ENCODE results near the gene ASIC2. TPM values are rescaled to one million over a fixed set of nuclear protein-coding genes. Genes with fewer than 3 reads are reported as not detected.
"Not testable (repeated sequence)": the region's sequence is repeated elsewhere in the genome, so short reads cannot be mapped to it uniquely, and the experiment has no call there.

ASIC2 gene
- total RNA-seq, 1 donor from 2014 or later: not detected

DNA sequence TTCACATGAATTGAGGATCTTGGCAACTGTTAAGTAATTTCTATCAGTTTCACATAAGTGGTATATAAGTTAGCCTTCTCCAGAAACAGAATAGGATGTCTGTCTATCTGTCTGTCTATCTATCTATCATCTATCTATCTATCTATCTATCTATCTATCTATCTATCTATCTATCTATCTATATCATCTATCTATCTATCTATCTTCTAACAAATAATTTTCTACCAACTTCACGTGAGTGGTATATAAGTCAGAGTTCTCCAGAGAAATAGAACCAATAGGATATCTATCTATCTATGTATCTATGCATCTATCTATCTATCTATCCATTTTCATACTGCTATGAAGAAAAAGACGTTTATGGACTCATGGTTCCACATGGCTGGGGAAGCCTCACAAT is 312.9 kb downstream of the ASIC2 start:
- no peak for DNase-seq (ENCODE audit: extremely low spot score in 2 of 2)
- Histone ChIP-seq H3K4me1 (peaks cover 12% of the 10 kb centered on the region), H3K4me3 (no peak overlapping the region), H3K36me3 (no peaks in the 10 kb centered on the region), H3K27me3 (no peaks in the 10 kb centered on the region), H3K27ac (no peak overlapping the region), H3K9me3 (no peaks in the 10 kb centered on the region)
- intact Hi-C loops (cut with DNase I): no loop called here
- TF ChIP-seq, protein P1, sequence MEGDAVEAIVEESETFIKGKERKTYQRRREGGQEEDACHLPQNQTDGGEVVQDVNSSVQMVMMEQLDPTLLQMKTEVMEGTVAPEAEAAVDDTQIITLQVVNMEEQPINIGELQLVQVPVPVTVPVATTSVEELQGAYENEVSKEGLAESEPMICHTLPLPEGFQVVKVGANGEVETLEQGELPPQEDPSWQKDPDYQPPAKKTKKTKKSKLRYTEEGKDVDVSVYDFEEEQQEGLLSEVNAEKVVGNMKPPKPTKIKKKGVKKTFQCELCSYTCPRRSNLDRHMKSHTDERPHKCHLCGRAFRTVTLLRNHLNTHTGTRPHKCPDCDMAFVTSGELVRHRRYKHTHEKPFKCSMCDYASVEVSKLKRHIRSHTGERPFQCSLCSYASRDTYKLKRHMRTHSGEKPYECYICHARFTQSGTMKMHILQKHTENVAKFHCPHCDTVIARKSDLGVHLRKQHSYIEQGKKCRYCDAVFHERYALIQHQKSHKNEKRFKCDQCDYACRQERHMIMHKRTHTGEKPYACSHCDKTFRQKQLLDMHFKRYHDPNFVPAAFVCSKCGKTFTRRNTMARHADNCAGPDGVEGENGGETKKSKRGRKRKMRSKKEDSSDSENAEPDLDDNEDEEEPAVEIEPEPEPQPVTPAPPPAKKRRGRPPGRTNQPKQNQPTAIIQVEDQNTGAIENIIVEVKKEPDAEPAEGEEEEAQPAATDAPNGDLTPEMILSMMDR (IDR thresholded peaks at IDR 0.05): no peak
- TF ChIP-seq POLR2A (IDR thresholded peaks at IDR 0.05) (no peak), POLR2AphosphoS5 (IDR thresholded peaks at IDR 0.05; ENCODE audit: insufficient read depth in 1 of 2, low read depth in 1 of 2) (no peak)

DNA sequence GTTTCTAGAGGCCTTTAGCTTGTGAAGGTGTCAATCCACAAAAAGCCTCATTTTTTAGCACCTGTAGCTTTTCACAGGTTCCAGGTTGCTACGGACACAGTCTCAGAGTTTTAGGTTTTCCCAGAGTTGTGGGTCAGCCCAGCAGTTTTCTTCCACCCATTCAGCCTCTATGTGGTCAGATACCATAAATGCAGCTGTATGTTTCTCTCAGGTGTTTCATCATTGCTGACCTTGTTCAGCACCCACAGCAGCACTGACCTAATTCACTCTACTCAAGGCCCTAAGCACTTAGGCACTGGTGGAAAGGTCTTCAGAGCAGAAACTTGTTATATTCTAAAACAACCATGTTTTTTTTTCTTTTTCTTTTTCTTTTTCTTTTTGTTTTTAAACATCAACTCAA is 316.5 kb downstream of the ASIC2 start:
- no peaks in the 10 kb centered on the region for H3K36me3 ChIP-seq
- no peaks in the 10 kb centered on the region for H3K27me3 ChIP-seq
- no peaks in the 10 kb centered on the region for H3K9me3 ChIP-seq
- TF ChIP-seq, protein P1 (IDR thresholded peaks at IDR 0.05): no peak
- TF ChIP-seq POLR2A (IDR thresholded peaks at IDR 0.05) (no peak), POLR2AphosphoS5 (IDR thresholded peaks at IDR 0.05; ENCODE audit: insufficient read depth in 1 of 2, low read depth in 1 of 2) (no peak)
- no peaks in the 10 kb centered on the region for H3K4me1 ChIP-seq
- DNase-seq (ENCODE audit: extremely low spot score in 2 of 2): no peak
- H3K27ac ChIP-seq: no peak overlapping the region
- intact Hi-C loops (cut with DNase I): no loop called here
- H3K4me3 ChIP-seq: no peak overlapping the region

DNA sequence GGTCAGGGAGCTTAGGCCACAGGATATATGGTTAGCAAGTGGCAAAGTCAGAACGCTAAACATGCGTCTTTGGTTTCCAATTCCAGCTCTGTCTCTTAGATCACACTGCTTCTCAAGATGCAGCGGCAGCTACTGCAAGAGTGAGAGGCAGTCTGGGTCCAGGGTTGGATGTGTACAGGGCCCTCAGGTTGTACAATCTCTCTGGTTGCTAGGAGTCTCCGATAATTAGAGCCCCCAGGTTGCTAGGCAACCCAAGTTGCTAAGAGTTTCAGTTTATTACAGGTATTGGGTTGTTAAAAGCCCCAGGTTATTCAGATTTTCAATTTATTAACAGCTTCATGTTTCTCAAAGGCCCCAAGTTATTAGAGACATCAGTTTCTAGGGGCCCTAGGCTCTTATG is 317.0 kb downstream of the ASIC2 start:
- DNase-seq (ENCODE audit: extremely low spot score in 2 of 2): no peak
- Histone ChIP-seq H3K4me1 (no peaks in the 10 kb centered on the region), H3K36me3 (no peaks in the 10 kb centered on the region), H3K27ac (no peak overlapping the region), H3K4me3 (no peak overlapping the region), H3K9me3 (no peaks in the 10 kb centered on the region), H3K27me3 (no peaks in the 10 kb centered on the region)
- intact Hi-C loops (cut with DNase I): no loop called here
- TF ChIP-seq, protein P1 (IDR thresholded peaks at IDR 0.05): no peak
- no peak for TF ChIP-seq POLR2AphosphoS5 (IDR thresholded peaks at IDR 0.05; ENCODE audit: insufficient read depth in 1 of 2, low read depth in 1 of 2)
- no peak for TF ChIP-seq POLR2A (IDR thresholded peaks at IDR 0.05)

DNA sequence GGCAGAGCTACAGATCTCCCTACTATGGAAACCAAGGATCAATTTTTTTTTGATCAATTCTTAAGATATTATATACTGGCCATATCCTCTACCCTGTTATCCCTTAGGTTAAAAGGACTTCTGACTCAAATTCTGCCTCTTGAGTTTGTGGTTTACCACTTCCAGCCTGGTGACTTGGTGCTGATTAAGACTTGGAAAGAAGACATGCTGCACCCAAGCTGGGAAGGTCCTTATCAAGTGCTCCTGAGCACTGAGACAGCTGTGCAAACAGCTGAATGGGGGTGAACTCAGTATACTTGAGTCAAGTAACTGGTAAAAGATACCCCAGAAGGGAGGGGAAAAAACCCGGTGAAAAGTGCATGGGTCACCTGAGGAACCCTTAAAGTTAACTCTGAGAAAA is 321.9 kb downstream of the ASIC2 start:
- H3K27ac ChIP-seq: no peak overlapping the region
- H3K4me3 ChIP-seq: no peak overlapping the region
- intact Hi-C loops (cut with DNase I): no loop called here
- no peaks in the 10 kb centered on the region for H3K36me3 ChIP-seq
- no peaks in the 10 kb centered on the region for H3K9me3 ChIP-seq
- no peaks in the 10 kb centered on the region for H3K4me1 ChIP-seq
- TF ChIP-seq POLR2A (IDR thresholded peaks at IDR 0.05) (no peak), POLR2AphosphoS5 (IDR thresholded peaks at IDR 0.05; ENCODE audit: insufficient read depth in 1 of 2, low read depth in 1 of 2) (no peak)
- TF ChIP-seq, protein P1 (IDR thresholded peaks at IDR 0.05): no peak
- no peaks in the 10 kb centered on the region for H3K27me3 ChIP-seq
- no peak for DNase-seq (ENCODE audit: extremely low spot score in 2 of 2)

DNA sequence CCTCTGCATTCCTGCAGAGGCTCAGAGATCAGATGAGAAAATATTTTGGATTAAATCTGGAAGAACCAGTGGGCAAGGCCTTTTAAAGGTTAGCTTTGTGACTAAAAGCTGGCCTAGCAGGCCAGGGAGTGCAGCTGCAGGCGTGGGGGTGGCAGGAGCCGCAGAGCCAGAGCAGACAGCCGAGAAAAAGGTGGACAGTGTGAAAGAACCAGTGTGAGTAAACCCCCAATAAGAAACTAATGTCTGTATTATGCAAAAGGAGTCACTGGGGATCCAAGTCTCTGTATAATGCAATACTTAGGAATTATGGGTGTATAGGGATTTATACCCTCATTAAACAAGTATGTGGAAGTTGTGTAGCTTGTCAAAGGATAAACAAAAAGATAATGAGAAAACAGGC is 322.8 kb downstream of the ASIC2 start:
- H3K27ac ChIP-seq: no peak overlapping the region
- H3K36me3 ChIP-seq: no peaks in the 10 kb centered on the region
- H3K9me3 ChIP-seq: no peaks in the 10 kb centered on the region
- DNase-seq (ENCODE audit: extremely low spot score in 2 of 2): no peak
- H3K4me3 ChIP-seq: no peak overlapping the region
- H3K4me1 ChIP-seq: no peaks in the 10 kb centered on the region
- no peaks in the 10 kb centered on the region for H3K27me3 ChIP-seq
- intact Hi-C loops (cut with DNase I): no loop called here
- TF ChIP-seq, protein P1 (IDR thresholded peaks at IDR 0.05): no peak
- TF ChIP-seq POLR2A (IDR thresholded peaks at IDR 0.05) (no peak), POLR2AphosphoS5 (IDR thresholded peaks at IDR 0.05; ENCODE audit: insufficient read depth in 1 of 2, low read depth in 1 of 2) (no peak)

DNA sequence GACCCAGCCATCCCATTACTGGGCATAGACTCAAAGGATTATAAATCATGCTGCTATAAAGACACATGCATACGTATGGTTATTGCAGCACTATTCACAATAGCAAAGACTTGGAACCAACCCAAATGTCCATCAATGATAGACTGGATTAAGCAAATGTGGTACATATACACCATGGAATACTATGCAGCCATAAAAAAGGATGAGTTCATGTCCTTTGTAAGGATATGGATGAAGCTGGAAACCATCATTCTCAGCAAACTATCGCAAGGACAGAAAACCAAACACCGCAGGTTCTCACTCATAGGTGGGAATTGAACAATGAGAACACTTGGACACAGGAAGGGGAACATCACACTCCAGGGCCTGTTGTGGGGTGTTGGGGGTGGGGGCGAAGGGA is 323.9 kb downstream of the ASIC2 start:
- H3K4me3 ChIP-seq; intact Hi-C loops (cut with DNase I); H3K4me1 ChIP-seq; H3K36me3 ChIP-seq; H3K9me3 ChIP-seq; DNase-seq (ENCODE audit: extremely low spot score in 2 of 2); H3K27me3 ChIP-seq; H3K27ac ChIP-seq: not testable (repeated sequence)

All from vagina (tissue), 2 donors.